ENCODE results near the gene TCEA2.
"Not testable (repeated sequence)": the region's sequence is repeated elsewhere in the genome, so short reads cannot be mapped to it uniquely, and the experiment has no call there.

The TCEA2 gene

DNA sequence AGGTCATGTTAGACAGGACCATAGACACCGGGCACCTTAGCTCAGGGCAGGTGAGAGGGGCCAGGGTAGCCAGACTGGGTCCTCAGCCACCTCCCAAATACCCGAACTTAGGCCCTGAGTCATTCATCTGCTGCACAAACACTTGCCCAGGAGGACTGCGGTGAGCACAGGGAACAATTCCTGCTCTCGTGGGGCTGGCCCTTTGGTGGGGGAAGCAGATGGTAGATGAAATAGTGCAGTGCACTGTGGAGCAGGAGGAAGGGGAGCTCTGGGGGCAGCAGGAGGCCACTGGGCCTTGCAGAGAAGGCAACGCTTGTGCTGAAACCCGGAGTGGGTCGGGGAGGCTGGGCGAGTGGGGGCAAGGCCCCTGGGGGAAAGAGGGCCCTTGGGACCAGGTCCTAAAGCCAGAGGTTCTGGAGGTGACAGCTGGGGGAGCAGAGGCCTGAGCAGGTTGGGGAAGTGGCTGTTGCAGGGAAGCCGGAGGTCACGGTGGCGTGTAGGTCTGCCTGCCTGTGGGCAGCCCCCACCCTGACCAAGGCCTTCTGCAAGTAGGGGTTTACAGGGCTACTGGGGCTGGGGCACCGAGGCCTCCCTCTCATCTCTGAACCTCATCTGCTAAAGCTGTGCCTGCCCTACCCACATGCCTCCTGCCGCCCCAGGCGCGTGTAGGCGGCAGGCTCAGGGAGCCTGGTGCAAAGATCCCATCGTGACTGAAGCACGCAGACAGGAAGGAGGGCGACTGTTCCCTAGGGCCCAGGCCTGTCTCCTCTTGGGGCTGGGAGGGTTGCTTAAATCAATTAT lies 49.0 kb downstream of the TCEA2 start:
- peak in 1 of 2 donors; percentile 14 for DNase-seq

DNA sequence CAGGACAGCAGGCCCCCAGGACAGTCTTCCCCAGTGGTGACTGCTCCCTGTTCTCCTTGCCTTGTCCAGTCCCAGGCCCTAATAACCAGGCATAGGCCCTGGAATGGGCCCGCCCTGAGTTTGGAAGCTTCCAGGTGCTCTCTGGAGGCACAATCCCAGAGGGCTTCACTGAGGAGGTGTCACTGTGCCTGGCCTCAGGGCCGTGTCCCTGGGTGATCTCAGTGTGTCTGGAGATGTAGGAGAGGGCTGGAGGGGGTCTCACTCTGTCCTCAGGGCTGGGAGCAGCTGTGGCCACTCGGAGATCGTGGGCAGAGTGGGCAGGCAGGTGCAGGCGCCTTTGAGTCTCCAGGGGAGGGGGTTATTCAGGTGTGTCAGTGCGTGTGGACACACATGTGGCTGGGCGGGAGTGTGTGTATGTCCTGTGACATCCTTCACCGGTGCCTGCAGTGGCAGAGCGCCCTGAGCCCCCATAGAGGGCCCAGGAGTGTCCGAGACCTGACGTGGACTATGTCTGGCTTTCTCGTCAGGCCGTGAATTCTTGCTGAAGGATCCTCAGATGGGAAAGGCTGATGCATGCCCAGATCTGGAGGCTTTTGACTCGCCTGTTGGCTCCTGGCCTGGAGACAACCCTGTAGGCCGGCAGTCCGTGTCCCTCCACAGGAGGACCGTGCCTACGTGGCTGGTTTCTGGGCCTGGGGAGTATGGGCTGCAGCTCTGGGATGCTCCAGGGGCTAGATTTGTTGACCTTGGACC lies 49.9 kb downstream of the TCEA2 start:
- DNase-seq: peak in 1 of 2 donors; percentile 10

GRCh38 chr20:64113444-64113775 lies 50.4 kb downstream of the TCEA2 start:
- DNase-seq: peak in 1 of 2 donors; percentile 13

GRCh38 chr20:64113796-64114355 lies 50.9 kb downstream of the TCEA2 start:
- peak in 1 of 2 donors; percentile 14 for DNase-seq

DNA sequence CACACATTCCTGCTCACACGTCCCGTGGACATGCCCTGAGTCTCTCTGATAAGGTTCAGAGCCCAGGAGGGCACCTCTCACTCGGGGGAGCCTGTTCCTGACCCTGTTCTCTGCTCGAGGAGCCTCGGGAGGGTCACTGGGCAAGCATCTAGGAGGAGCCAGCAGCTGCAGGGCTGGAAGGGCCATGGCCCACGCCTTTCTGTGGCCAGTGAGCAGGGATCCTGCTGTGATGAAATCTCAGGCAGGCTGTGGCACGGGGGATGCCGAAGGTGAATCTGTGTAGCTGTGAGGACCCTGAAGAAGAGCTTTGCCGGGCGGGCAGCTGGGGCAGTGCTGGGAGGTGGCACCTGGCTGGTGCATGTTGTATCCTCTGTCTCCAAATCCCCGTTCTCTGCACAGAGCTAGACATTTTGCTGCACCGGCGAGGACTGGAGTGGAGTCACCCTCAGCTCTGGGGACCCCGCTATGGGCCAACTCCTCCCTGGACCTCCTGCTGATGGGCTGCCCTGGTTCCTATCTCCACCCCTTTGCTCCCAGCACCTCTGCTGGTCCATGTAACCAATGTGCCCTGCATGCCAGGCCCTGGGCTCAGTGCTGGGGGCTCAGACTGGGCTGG lies 51.5 kb downstream of the TCEA2 start:
- peak in 1 of 2 donors; percentile 11 for DNase-seq

DNA sequence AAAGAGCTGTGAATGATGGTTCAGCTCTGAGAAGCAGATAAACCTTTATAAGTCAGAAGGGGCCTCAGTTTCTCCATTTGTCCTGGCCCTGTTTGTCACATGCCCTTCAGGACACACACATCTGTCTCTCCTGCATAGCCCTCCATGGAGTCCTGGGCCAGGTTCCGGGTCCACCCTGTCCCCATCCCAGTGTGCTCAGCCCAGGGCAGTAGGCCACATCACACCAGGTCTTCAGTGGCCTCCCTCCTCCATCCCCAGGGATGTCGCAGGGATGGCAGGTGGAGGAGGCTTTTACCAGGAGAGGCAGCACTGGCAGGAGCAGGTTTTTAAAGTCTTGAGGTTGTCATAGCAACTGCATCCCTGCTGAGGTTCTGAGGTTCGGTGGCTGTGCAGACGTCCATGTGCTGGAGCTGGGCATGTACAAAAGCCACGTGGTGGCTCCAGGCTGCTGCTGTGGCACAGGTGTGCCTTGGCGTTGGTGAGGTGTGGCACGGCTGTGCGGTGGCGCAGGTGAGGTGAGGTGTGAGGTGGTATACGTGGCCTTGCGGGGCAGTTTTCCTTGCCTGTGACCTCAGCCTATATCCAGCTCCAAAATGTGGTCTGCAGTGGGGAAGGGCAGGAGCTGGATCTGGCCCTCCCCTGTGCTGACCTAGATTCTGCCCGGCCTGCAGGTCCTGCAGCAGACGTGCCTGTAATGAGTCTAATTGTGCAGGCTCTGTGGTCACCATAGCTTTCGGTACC lies 52.3 kb downstream of the TCEA2 start:
- DNase-seq: peak in 1 of 2 donors; percentile 15

GRCh38 chr20:64116016-64116415 lies 53.0 kb downstream of the TCEA2 start:
- peak in 1 of 2 donors; percentile 14 for DNase-seq

DNA sequence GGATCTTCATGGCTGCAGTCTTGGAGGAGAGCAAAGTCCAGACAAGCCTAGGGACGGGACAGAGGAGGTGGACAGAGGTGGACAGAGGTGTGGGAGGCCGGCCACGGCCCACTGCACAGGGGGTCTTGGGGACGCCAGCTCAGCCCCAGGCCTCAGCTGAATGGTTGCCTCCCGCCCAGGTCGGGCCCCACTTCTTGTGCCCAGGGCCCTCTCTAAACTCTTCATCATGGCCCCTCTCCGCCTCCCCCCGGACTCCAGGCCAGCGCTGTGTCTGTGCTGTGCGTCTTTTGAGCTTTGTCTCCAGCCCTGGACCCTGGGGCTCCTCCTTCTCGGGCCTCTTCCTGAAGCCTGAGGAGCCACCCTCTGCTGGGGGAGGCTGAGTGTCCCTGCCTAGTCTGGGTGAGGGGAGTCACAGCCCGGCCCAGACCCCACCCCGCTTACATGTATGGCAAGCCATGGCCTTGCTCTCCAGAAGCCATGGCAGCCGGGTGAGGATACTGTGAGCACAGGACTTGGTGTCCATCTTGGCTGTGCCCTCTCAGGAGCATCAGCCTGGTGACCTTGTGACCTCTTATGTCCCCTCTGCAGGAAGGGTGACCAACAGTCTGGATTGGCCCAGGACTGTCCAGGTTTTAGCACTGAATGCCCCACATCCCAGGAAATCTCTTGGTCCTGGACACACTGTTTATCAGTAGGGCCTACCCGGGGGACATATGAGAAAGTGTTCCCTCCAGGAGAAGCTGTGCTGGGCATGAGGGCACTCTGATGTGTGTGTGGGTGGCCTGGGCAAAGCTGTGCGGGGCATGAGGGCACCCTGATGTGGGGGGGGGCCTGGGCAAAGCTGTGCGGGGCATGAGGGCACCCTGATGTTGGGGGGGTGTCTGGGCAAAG lies 53.8 kb downstream of the TCEA2 start:
- peak in 1 of 2 donors; percentile 15 for DNase-seq

DNA sequence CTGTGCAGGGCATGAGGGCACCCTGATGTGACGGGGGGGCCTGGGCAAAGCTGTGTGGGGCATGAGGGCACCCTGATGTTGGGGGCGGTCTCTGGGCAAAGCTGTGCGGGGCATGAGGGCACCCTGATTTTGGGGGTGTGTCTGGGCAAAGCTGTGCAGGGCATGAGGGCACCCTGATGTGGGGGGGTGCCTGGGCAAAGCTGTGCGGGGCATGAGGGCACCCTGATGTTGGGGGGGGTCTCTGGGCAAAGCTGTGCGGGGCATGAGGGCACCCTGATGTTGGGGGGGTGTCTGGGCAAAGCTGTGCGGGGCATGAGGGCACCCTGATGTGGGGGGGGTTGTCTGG lies 54.4 kb downstream of the TCEA2 start:
- DNase-seq: not testable (repeated sequence)

DNA sequence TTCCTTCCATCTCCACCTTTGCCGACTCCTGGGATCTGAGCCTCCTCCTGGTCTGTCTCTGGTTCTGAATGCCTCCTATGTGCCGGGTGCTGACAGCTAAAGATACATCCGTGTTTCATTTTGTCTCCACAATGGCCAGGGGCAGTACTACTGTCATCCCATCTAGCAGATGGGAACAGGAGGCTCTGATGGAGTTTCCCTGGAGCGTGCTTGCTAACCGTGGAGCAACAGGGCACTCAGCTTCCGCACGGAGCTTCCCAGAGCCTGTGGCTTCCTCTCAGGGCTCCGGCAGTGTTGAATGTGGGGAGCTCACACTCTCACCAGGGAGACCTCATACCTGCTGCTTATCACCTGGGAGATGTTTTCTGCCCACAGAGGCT lies 56.3 kb downstream of the TCEA2 start:
- DNase-seq: no peak

DNA sequence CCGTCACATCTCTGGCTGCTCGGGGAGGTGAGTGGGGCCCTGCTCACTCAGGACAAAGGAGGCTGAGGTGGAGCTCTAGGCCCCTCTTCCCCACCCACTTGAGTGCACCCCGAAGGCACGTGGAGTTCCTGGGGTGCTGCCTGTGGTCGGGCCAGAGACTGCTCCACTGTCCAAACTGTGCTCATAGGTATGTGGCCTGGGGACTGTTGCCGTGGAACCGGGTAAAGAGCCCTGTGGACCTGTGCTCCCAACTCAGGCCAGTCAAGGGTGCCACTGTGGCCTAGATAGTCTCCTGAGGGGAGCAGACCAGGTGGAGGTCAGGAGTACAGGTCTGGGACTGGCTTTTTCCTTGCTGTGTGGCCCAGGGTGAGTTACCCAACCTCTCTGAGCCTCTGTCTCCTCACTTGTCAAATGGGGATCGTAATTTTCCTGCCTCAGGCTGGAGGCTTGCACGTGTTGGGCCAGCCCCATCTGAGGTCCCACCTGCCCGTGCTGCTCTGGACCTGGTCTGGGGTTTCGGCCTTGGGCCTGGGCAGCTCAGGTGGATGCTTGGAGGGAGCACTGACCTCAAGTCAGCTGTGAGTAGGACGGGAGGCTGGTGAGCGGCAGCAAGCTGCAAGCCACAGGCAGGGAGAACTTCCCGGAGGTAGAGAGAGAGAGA lies 56.8 kb downstream of the TCEA2 start:
- DNase-seq: no peak

GRCh38 chr20:64121586-64121985 lies 58.6 kb downstream of the TCEA2 start:
- DNase-seq: no peak
